ENCODE measurements around the gene ASIC1. TPM values are rescaled to one million over a fixed set of nuclear protein-coding genes. Genes with fewer than 3 reads are reported as not detected.

ASIC1 gene
- total RNA-seq, 2 donors from 2014 or later = 0.24 to 1.4 TPM

DNA sequence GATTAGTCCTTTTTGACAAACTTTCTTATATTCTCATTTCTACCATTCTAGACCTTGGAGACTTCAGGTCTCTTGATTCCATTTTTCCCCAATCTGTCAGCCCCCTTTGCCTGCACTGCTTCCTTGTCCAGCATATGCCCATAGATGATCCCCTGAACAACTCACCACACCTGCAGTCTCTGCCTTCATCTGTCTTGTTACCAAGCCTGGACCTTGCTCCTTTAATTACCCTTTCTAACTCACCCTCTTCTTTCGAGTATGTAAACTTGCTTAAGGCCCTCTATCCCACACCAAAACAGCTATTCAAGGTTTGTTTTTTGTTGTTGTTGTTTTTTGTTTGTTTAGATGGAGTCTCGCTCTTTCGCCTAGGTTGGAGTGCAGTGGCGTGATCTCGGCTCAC is 64.2 kb downstream of the ASIC1 start:
- TF ChIP-seq, protein P1, sequence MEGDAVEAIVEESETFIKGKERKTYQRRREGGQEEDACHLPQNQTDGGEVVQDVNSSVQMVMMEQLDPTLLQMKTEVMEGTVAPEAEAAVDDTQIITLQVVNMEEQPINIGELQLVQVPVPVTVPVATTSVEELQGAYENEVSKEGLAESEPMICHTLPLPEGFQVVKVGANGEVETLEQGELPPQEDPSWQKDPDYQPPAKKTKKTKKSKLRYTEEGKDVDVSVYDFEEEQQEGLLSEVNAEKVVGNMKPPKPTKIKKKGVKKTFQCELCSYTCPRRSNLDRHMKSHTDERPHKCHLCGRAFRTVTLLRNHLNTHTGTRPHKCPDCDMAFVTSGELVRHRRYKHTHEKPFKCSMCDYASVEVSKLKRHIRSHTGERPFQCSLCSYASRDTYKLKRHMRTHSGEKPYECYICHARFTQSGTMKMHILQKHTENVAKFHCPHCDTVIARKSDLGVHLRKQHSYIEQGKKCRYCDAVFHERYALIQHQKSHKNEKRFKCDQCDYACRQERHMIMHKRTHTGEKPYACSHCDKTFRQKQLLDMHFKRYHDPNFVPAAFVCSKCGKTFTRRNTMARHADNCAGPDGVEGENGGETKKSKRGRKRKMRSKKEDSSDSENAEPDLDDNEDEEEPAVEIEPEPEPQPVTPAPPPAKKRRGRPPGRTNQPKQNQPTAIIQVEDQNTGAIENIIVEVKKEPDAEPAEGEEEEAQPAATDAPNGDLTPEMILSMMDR (IDR thresholded peaks at IDR 0.05) = no peak
- peaks cover 33% of the 10 kb centered on the region for H3K36me3 ChIP-seq
- H3K4me1 ChIP-seq = peaks cover 0 to 6% of the 10 kb centered on the region in 2 donors
- H3K4me3 ChIP-seq = no peak overlapping the region
- no peaks in the 10 kb centered on the region for H3K9me3 ChIP-seq
- DNase-seq (ENCODE audit: low spot score) = no peak
- H3K27me3 ChIP-seq = no peaks in the 10 kb centered on the region
- no peak overlapping the region for H3K27ac ChIP-seq

DNA sequence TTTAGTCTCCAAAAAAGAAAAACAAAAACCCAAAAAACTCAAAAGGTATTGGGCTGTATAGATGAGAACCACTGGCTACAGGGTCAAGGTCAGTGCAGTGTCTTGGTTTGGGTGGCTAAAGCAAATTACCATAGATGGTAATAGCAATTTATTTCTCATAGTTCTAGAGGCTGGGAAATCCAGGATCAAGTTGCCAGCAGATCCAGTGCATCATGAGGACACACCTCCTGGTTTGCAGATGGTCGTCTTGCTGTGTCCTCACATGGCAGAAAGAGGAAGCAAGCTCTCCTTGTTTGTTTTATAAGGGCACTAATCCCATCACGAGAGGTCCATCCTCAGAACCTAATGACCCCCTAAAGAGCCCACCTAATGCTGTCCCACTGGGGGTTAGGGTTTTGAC is 65.8 kb downstream of the ASIC1 start:
- Histone ChIP-seq H3K27ac (no peak overlapping the region), H3K9me3 (no peaks in the 10 kb centered on the region), H3K27me3 (no peaks in the 10 kb centered on the region), H3K36me3 (peaks cover 43% of the 10 kb centered on the region), H3K4me3 (no peak overlapping the region), H3K4me1 (no peaks in the 10 kb centered on the region)
- TF ChIP-seq, protein P1 (IDR thresholded peaks at IDR 0.05) = no peak
- no peak for DNase-seq (ENCODE audit: low spot score)

GRCh38 chr12:50127546-50127945 is 70.2 kb downstream of the ASIC1 start:
- TF ChIP-seq, protein P1 (IDR thresholded peaks at IDR 0.05) = no peak
- Histone ChIP-seq H3K9me3 (no peaks in the 10 kb centered on the region), H3K4me3 (no peak overlapping the region), H3K36me3 (peaks cover 39% of the 10 kb centered on the region), H3K27ac (no peak overlapping the region), H3K4me1 (no peaks in the 10 kb centered on the region), H3K27me3 (no peaks in the 10 kb centered on the region)
- no peak for DNase-seq (ENCODE audit: low spot score)

DNA sequence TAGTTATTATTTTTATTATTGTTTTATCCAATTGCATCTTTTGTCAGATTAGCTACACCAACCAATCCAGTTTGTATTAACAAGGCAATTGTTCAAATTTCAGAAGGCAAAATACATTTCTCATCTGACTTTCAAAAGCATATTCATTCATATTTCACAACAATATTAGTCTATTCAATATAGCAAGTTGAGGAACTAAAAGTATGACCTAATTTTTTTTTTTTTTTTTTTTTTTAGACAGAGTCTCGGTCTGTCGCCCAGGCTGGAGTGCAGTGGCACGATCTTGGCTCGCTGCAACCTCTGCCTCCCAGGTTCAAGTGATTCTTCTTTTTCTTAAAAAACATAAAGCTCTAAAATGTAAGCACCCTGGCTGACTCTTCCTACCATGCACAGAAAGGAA is 71.9 kb downstream of the ASIC1 start:
- no peak overlapping the region for H3K4me3 ChIP-seq
- peaks cover 48% of the 10 kb centered on the region for H3K36me3 ChIP-seq
- no peaks in the 10 kb centered on the region for H3K27me3 ChIP-seq
- no peaks in the 10 kb centered on the region for H3K4me1 ChIP-seq
- TF ChIP-seq, protein P1 (IDR thresholded peaks at IDR 0.05) = no peak
- H3K9me3 ChIP-seq = no peaks in the 10 kb centered on the region
- no peak for DNase-seq (ENCODE audit: low spot score)
- no peak overlapping the region for H3K27ac ChIP-seq

DNA sequence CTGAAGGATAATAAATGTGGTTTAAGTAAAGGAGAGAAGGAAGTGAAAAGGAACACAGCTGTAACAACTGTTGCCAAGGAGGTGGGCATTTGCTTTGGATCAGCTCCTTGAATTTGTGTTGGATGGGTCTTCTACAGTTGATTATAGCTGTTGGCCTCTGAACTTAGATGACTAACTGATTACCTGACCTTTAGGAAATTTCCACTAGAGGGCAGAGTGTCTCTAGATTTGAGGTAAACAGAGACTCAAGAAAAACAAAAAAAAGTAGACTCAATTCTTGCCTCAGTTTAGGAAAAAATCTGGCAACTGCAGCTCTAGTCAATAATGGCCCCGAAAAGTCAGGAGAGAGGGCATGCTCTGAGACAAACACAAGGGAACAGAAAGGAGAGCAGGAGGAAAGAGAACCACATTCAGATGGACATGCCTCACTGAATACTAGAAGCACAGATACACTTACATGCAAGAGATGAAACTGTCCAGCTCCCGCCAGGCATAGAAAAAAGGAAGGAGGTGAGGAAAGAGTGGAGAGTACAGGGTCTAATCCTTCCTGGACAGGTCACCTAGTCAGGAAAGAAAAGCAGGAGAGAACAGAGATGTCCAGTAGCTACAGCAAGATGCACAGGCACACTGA is 75.2 kb downstream of the ASIC1 start:
- Histone ChIP-seq H3K4me3 (no peak overlapping the region), H3K9me3 (no peaks in the 10 kb centered on the region), H3K27ac (no peak overlapping the region), H3K4me1 (no peaks in the 10 kb centered on the region), H3K27me3 (no peaks in the 10 kb centered on the region), H3K36me3 (peaks cover 49% of the 10 kb centered on the region)
- TF ChIP-seq, protein P1 (IDR thresholded peaks at IDR 0.05) = no peak
- no peak for DNase-seq (ENCODE audit: low spot score)

Other genes with a start within 250 kb of the ASIC1 start
- gene NCKAP5L, start 229.2 kb upstream of the ASIC1 start, total RNA-seq = 10 to 100 TPM; 18.6 to 18.7 TPM
- gene BCDIN3D, start 214.5 kb upstream of the ASIC1 start, total RNA-seq = 1 to 10 TPM; 1.8 to 2.0 TPM
- 1 to 10 TPM; 4.6 to 9.8 TPM for gene FAIM2, start 153.7 kb upstream of the ASIC1 start, total RNA-seq
- under 1 TPM in 1 of 2 donors, not detected in 1; 0.83 TPM for gene AQP2, start 106.9 kb upstream of the ASIC1 start, total RNA-seq
- 1 to 10 TPM in 1 of 2 donors, not detected in 1; 2.1 TPM for gene AQP5, start 95.7 kb upstream of the ASIC1 start, total RNA-seq
- under 1 TPM in 1 of 2 donors, not detected in 1; 0.08 TPM for gene AQP6, start 84.6 kb upstream of the ASIC1 start, total RNA-seq
- 1 to 10 TPM; 2.6 to 3.3 TPM for gene RACGAP1, start 32.1 kb upstream of the ASIC1 start, total RNA-seq
- 10 to 100 TPM; 29.6 to 35.5 TPM for gene SMARCD1, start 27.7 kb downstream of the ASIC1 start, total RNA-seq
- 10 to 100 TPM in 1 of 2 donors, 1 to 10 TPM in 1; 8.8 to 38.7 TPM for gene GPD1, start 46.4 kb downstream of the ASIC1 start, total RNA-seq
- 100 to 1,000 TPM; 139 to 181 TPM for gene COX14, start 54.6 kb downstream of the ASIC1 start, total RNA-seq
- 10 to 100 TPM in 1 of 2 donors, 1 to 10 TPM in 1; 6.7 to 11.2 TPM for gene CERS5, start 109.8 kb downstream of the ASIC1 start, total RNA-seq
- gene LIMA1, start 225.9 kb downstream of the ASIC1 start, total RNA-seq = 10 to 100 TPM; 20.7 to 28.3 TPM